Activated T-helper 1 cell treated with anti-CD3 and anti-CD28 coated beads, Interleukin-12 subunit alpha, Interleukin-12 subunit beta, Interleukin-2, Interleukin-4 antibody, amounts not matched to agents 30 ng/mL and 10 ng/mL and 1 ng/mL, durations not matched to agents 14 hours and 24 hours and 36 hours (primary cell): ENCODE results near the gene BRAF. TPM values are rescaled to one million over a fixed set of nuclear protein-coding genes. Genes with fewer than 3 reads are reported as not detected.
A peak's percentile ranks its signal among the peaks of the same experiment; 100 is the strongest.

Source experiments
- DNase-seq: peaks from one replicate; pipeline ENCODE4 v3.0.0; 2021; ENCODE audit warnings: low spot score
- H3K27ac Mint-ChIP-seq: one replicate; pipeline ENCODE4 v1.8.0; 2021; ENCODE audit warnings: mild to moderate bottlenecking, mixed read lengths
- H3K27me3 Mint-ChIP-seq: one replicate; pipeline ENCODE4 v1.8.0; 2022; ENCODE audit warnings: mild to moderate bottlenecking, moderate library complexity, mixed read lengths; ENCODE audit not compliant: insufficient read depth
- H3K36me3 Mint-ChIP-seq: one replicate; pipeline ENCODE4 v1.8.0; 2021; ENCODE audit warnings: low read depth, mixed read lengths
- H3K4me1 Mint-ChIP-seq: one replicate; pipeline ENCODE4 v1.8.0; 2021; ENCODE audit warnings: low read depth, mixed read lengths
- H3K4me3 Mint-ChIP-seq: one replicate; pipeline ENCODE4 v1.8.0; 2021; ENCODE audit warnings: mild to moderate bottlenecking, moderate library complexity, mixed read lengths
- H3K9me3 Mint-ChIP-seq: one replicate; pipeline ENCODE4 v1.8.0; 2021; ENCODE audit warnings: mixed read lengths
- intact Hi-C: fragments of 100-400 bp; cut with micrococcal nuclease; formaldehyde crosslinking; loops from one replicate; pipeline ENCODE4 v1.15.1; 2024
- total RNA-seq: library from RNA; stranded (reverse); gene quantifications from 2 replicates; pipeline ENCODE4 v1.2.3, GENCODE V29; 2022

BRAF gene
- total RNA-seq, 1 donor from 2014 or later = 23.1 TPM

- intact Hi-C loops = no loop called here
- H3K27me3 Mint-ChIP-seq = peaks cover 3% of the 10 kb centered on the region
- H3K27ac Mint-ChIP-seq = no peak overlapping the region
- H3K4me1 Mint-ChIP-seq = peaks cover 7% of the 10 kb centered on the region
- peaks cover 5% of the 10 kb centered on the region for H3K36me3 Mint-ChIP-seq
- no peaks in the 10 kb centered on the region for H3K9me3 Mint-ChIP-seq
- no peak overlapping the region for H3K4me3 Mint-ChIP-seq
- DNase-seq = no peak
Observed at GRCh38 chr7:140911746-140912145, 13.0 kb downstream of the BRAF start.

GRCh38 chr7:140909476-140910161 is 15.1 kb downstream of the BRAF start:
- Mint-ChIP-seq H3K36me3 (peaks cover 5% of the 10 kb centered on the region), H3K27me3 (peaks cover 3% of the 10 kb centered on the region), H3K4me3 (no peak overlapping the region), H3K27ac (no peak overlapping the region), H3K9me3 (no peaks in the 10 kb centered on the region), H3K4me1 (no peaks in the 10 kb centered on the region)
- no peak for DNase-seq
- intact Hi-C loops = no loop called here

GRCh38 chr7:140908361-140908760 is 16.4 kb downstream of the BRAF start:
- peaks cover 8% of the 10 kb centered on the region for H3K36me3 Mint-ChIP-seq
- H3K27me3 Mint-ChIP-seq = peaks cover 3% of the 10 kb centered on the region
- no peaks in the 10 kb centered on the region for H3K9me3 Mint-ChIP-seq
- H3K27ac Mint-ChIP-seq = no peak overlapping the region
- intact Hi-C loops = no loop called here
- peaks cover 12% of the 10 kb centered on the region for H3K4me1 Mint-ChIP-seq
- H3K4me3 Mint-ChIP-seq = no peak overlapping the region
- DNase-seq = no peak

GRCh38 chr7:140903741-140904480 is 20.8 kb downstream of the BRAF start:
- Mint-ChIP-seq H3K27me3 (no peaks in the 10 kb centered on the region), H3K27ac (no peak overlapping the region), H3K4me1 (peaks cover 35% of the 10 kb centered on the region), H3K36me3 (peaks cover 6% of the 10 kb centered on the region), H3K9me3 (no peaks in the 10 kb centered on the region), H3K4me3 (no peak overlapping the region)
- no peak for DNase-seq
- intact Hi-C loops = loop anchor here (2.0 kb wide), 1 partner anchor 15 kb away; no protein-coding TSS in a partner anchor

GRCh38 chr7:140902303-140902953 is 22.3 kb downstream of the BRAF start:
- Mint-ChIP-seq H3K4me1 (peaks cover 40% of the 10 kb centered on the region), H3K27me3 (no peaks in the 10 kb centered on the region), H3K36me3 (peaks cover 4% of the 10 kb centered on the region), H3K9me3 (no peaks in the 10 kb centered on the region), H3K27ac (peak overlapping the region; percentile 78), H3K4me3 (peak overlapping the region; percentile 9)
- intact Hi-C loops = loop anchor here (1.0 to 2.0 kb wide), 3 partner anchors 14 to 26 kb away; partner anchors contain the start of gene BRAF
- no peak for DNase-seq

DNA sequence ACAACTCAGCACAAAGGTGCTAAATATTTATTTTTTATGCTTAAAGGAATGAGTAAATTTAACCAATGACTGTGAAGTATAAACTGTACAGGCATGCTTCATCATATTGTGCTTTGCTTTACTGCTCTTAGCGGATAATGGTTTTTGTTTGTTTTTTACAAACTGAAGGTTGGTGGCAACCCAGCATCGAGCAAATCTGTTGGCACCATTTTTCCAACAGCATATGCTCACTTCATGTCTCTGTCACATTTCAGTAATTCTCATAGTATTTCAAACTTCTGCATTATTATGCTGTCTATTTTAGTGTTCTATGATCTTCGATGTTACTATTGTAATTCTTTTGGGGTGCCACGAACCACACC is 22.8 kb downstream of the BRAF start:
- H3K9me3 Mint-ChIP-seq = no peaks in the 10 kb centered on the region
- intact Hi-C loops = loop anchor here (1.0 to 2.0 kb wide), 3 partner anchors 13 to 26 kb away; partner anchors contain the start of gene BRAF
- no peak overlapping the region for H3K27ac Mint-ChIP-seq
- H3K36me3 Mint-ChIP-seq = peaks cover 4% of the 10 kb centered on the region
- no peak overlapping the region for H3K4me3 Mint-ChIP-seq
- H3K27me3 Mint-ChIP-seq = no peaks in the 10 kb centered on the region
- DNase-seq = no peak
- H3K4me1 Mint-ChIP-seq = peaks cover 40% of the 10 kb centered on the region

GRCh38 chr7:140899883-140900282 is 24.8 kb downstream of the BRAF start:
- H3K27ac Mint-ChIP-seq = no peak overlapping the region
- no peaks in the 10 kb centered on the region for H3K9me3 Mint-ChIP-seq
- H3K36me3 Mint-ChIP-seq = peaks cover 4% of the 10 kb centered on the region
- no peak for DNase-seq
- peaks cover 40% of the 10 kb centered on the region for H3K4me1 Mint-ChIP-seq
- intact Hi-C loops = no loop called here
- H3K4me3 Mint-ChIP-seq = no peak overlapping the region
- no peaks in the 10 kb centered on the region for H3K27me3 Mint-ChIP-seq

GRCh38 chr7:140898786-140899536 is 25.8 kb downstream of the BRAF start:
- no peak for DNase-seq
- Mint-ChIP-seq H3K36me3 (peaks cover 4% of the 10 kb centered on the region), H3K4me1 (peaks cover 34% of the 10 kb centered on the region), H3K27ac (no peak overlapping the region), H3K4me3 (no peak overlapping the region), H3K27me3 (no peaks in the 10 kb centered on the region), H3K9me3 (no peaks in the 10 kb centered on the region)
- intact Hi-C loops = no loop called here

GRCh38 chr7:140896996-140897395 is 27.7 kb downstream of the BRAF start:
- intact Hi-C loops = no loop called here
- no peaks in the 10 kb centered on the region for H3K9me3 Mint-ChIP-seq
- H3K27ac Mint-ChIP-seq = no peak overlapping the region
- H3K36me3 Mint-ChIP-seq = no peaks in the 10 kb centered on the region
- no peaks in the 10 kb centered on the region for H3K27me3 Mint-ChIP-seq
- peaks cover 21% of the 10 kb centered on the region for H3K4me1 Mint-ChIP-seq
- no peak for DNase-seq
- no peak overlapping the region for H3K4me3 Mint-ChIP-seq

DNA sequence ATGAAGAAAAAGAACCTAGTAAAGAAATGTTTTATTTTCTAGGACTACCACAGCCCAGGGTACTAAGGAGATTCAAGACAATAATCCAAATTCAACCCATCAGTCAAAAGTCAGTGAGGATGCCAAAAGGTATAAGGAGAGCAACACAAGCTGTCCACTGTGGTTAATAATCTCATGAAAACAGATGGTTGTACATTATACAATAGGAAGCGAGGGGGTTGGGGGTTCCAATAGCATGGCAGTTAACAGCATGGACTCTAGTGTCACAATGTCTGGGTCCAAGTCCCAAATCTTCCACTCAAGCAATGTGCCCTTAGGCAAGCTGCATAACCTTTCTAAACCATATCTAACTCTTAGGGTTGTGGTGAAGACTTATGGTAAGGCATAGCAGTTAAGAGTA is 35.1 kb downstream of the BRAF start:
- H3K4me3 Mint-ChIP-seq = no peak overlapping the region
- H3K27ac Mint-ChIP-seq = no peak overlapping the region
- peaks cover 9% of the 10 kb centered on the region for H3K4me1 Mint-ChIP-seq
- H3K9me3 Mint-ChIP-seq = no peaks in the 10 kb centered on the region
- H3K36me3 Mint-ChIP-seq = no peaks in the 10 kb centered on the region
- no peaks in the 10 kb centered on the region for H3K27me3 Mint-ChIP-seq
- no peak for DNase-seq
- intact Hi-C loops = loop anchor here (2.0 kb wide), 1 partner anchor 13 kb away; no protein-coding TSS in a partner anchor

DNA sequence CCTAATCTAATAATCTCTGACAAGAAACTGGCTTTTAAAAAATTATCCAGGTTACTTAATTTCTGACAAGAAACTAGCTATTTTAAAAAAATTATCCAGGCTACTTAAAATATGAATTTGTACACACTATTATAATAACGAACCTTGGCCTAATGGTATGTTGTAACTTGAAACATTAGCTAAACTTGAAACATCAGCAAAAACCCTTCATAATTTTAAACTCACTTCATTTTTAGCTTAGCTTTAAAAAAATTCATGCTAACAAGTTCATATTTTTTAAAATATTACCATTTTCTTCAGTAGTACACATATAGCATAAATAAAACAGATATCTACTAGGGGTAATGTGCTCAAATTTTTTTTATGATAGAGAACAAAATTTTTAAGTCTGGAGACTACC is 35.6 kb downstream of the BRAF start:
- DNase-seq = no peak
- H3K4me3 Mint-ChIP-seq = no peak overlapping the region
- no peak overlapping the region for H3K27ac Mint-ChIP-seq

DNA sequence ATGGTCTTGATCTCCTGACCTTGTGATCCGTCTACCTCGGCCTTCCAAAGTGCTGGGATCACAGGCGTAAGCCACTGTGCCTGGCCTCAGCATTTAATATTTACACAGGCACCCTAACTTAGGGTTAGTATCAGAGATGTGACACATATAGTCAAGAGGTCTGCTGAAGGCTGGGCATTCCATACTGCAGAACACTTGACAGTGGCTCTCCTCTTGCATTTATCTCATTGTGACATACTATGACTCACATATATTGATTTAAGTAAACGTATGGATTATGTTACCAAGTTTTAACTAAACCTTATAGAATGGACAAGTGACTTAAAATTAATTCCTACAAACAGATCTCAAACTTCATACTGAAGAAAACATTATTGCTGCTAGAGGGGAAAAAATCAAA is 36.6 kb downstream of the BRAF start:
- no peak overlapping the region for H3K4me3 Mint-ChIP-seq
- H3K27ac Mint-ChIP-seq = no peak overlapping the region
- DNase-seq = no peak
- no peaks in the 10 kb centered on the region for H3K9me3 Mint-ChIP-seq
- H3K4me1 Mint-ChIP-seq = peaks cover 9% of the 10 kb centered on the region
- H3K27me3 Mint-ChIP-seq = no peaks in the 10 kb centered on the region
- no peaks in the 10 kb centered on the region for H3K36me3 Mint-ChIP-seq
- intact Hi-C loops = loop anchor here (2.0 kb wide), 1 partner anchor 15 kb away; no protein-coding TSS in a partner anchor

More for the DNA sequence above, 35.6 kb downstream of the BRAF start:
- Mint-ChIP-seq H3K36me3 (no peaks in the 10 kb centered on the region), H3K27me3 (no peaks in the 10 kb centered on the region), H3K4me1 (peaks cover 9% of the 10 kb centered on the region), H3K9me3 (no peaks in the 10 kb centered on the region)
- intact Hi-C loops = loop anchor here (2.0 kb wide), 1 partner anchor 14 kb away; no protein-coding TSS in a partner anchor
